GM12874 (cell line): ENCODE results near the gene TATDN2.

Source experiments
- CTCF ChIP-seq: IDR thresholded peaks from 2 replicates; pipeline ENCODE4 v1.5.1; 2011; ENCODE audit warnings: low read depth, mild to moderate bottlenecking, control low read depth, low read length, moderate library complexity; ENCODE audit not compliant: insufficient read depth

The TATDN2 gene

GRCh38 chr3:10240799-10241198, 7.5 kb upstream of the TATDN2 start:
- no peak for TF ChIP-seq CTCF

GRCh38 chr3:10242182-10243065, 5.8 kb upstream of the TATDN2 start:
- no peak for TF ChIP-seq CTCF

GRCh38 chr3:10244009-10244408, 4.2 kb upstream of the TATDN2 start:
- no peak for TF ChIP-seq CTCF

DNA sequence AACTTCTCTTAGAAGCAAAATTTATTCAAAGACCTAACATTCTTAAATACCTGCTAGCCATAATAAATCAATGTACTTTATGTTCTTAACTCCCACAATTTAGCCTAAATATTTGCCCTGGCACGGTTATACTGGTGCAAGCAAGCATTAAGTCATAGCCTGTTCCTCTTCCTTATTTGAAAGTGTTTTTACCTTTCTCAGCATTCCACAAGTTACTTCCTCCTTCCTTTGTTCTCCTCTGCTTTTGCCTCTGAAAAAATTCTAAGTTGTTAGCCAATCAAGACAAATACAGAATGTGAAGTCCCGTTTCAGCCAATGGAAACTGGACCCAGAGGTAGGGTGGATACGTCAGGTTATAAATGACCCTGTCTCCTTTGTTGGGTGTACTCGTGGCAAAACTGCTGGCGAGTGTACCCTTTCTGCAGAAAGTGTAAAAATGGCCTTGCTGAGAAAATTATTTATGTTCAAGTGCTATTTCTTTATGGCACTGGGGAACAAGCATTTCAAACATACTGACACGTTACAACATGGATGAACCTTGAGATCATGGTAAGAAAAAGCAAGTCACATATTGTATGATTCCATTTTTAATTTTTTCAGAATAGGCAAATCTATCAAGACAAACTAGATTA, 3.1 kb upstream of the TATDN2 start:
- no peak for TF ChIP-seq CTCF

GRCh38 chr3:10247679-10248183, 528 bp upstream of the TATDN2 start:
- no peak for TF ChIP-seq CTCF

DNA sequence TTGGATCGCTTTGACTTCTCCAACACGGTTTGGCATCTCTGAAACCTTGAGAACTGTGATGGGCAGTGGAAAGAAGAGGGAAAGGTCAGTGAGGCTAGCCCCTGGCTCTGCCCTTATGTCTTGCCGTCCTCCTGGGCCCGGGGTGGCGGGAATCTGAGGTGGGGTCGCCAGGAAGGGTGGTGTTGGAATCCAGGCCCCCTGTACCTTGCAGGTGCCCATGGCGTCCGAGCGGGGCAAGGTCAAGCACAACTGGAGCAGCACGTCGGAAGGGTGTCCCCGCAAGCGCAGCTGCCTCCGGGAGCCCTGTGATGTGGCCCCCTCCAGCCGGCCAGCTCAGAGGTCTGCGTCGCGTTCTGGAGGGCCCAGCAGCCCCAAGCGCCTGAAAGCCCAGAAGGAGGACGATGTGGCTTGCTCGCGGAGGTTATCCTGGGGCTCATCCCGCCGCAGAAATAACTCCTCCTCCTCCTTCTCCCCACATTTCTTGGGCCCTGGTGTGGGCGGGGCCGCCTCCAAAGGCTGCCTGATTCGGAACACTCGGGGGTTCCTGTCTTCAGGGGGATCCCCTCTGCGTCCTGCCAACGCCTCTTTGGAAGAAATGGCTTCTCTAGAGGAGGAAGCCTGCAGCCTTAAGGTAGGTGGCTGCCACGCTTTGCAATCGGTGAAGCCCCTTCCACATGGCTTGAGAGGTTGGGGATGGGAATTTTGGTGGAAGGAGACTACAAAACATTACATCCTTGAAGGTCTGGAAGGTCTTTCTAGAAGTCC, 907 bp downstream of the TATDN2 start:
- no peak for TF ChIP-seq CTCF

DNA sequence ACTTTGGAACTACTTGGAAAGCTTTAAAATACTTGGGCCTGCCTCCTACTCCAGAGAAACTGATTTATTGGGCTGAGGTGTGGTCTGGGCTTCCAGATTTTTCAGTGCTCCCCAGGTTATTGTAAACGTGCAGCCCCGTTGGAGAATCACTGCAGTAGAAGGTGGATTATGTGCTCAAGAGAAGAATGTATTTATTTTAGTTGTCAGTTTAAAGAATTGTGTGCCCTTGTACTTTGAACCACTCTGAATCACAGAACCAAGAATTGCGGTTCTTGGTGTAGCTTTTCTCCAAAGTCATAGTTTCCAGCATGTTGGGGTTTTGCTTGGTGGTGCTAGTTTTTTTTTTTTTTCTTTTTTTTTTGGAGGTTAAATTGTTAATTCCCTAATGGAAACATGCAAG, 1.6 kb downstream of the TATDN2 start:
- TF ChIP-seq CTCF = no peak
